ENCODE results near the gene MBOAT2.
"Not testable (repeated sequence)": the region's sequence is repeated elsewhere in the genome, so short reads cannot be mapped to it uniquely, and the experiment has no call there.

The MBOAT2 gene
- long read RNA-seq, partial matches to known transcripts, result 0 of 1 reads
- long read RNA-seq, other reads (novel, unspliced or antisense), result 1 of 1 reads

GRCh38 chr2:9003616-9004337 lies at the start of gene MBOAT2:
Gene MBOAT2, minus strand, starts transcription at chr2:9003684. Its CDS starts 70 bp downstream, at chr2:9003614.
- H3K4me3 ChIP-seq (replicated peaks; ENCODE audit: insufficient read depth, low read length), result peak within 1 kb of the TSS; percentile 17
- TF ChIP-seq REST (IDR thresholded peaks at IDR 0.05; ENCODE audit: insufficient replicate concordance, low read depth) (no peak), CTCF (IDR thresholded peaks at IDR 0.05; ENCODE audit: insufficient read depth, low read length) (no peak), GABPA (IDR thresholded peaks at IDR 0.05; ENCODE audit: low read depth) (no peak), SPI1 (IDR thresholded peaks at IDR 0.05; ENCODE audit: borderline replicate concordance, low read depth) (no peak), POLR2AphosphoS5 (IDR thresholded peaks at IDR 0.05; ENCODE audit: low read depth) (no peak)
- peak in 1 of 2 experiments; percentile 23 for DNase-seq (ENCODE audit: low read depth in 1 of 2, low spot score in 1 of 2)
- peaks cover 35% of the 10 kb centered on the region for H3K27me3 ChIP-seq (ENCODE audit: insufficient read depth, poor library complexity, severe bottlenecking)
- H3K27ac ChIP-seq (replicated peaks), result no peak within 1 kb of the TSS

- no peak for DNase-seq (ENCODE audit: low read depth in 1 of 2, low spot score in 1 of 2)
- TF ChIP-seq REST (IDR thresholded peaks at IDR 0.05; ENCODE audit: insufficient replicate concordance, low read depth), result no peak
- no peak for TF ChIP-seq GABPA (IDR thresholded peaks at IDR 0.05; ENCODE audit: low read depth)
- no peak for TF ChIP-seq SPI1 (IDR thresholded peaks at IDR 0.05; ENCODE audit: borderline replicate concordance, low read depth)
- no peak for TF ChIP-seq CTCF (IDR thresholded peaks at IDR 0.05; ENCODE audit: insufficient read depth, low read length)
- TF ChIP-seq POLR2AphosphoS5 (IDR thresholded peaks at IDR 0.05; ENCODE audit: low read depth), result no peak
- no peaks in the 10 kb centered on the region for H3K27me3 ChIP-seq (ENCODE audit: insufficient read depth, poor library complexity, severe bottlenecking)
- H3K27ac ChIP-seq (replicated peaks), result no peak overlapping the region
- no peak overlapping the region for H3K4me3 ChIP-seq (replicated peaks; ENCODE audit: insufficient read depth, low read length)
These were observed 49.5 kb upstream of the MBOAT2 start for GRCh38 chr2:9052821-9053533.

GRCh38 chr2:9051451-9051850 lies 48.0 kb upstream of the MBOAT2 start:
- H3K27ac ChIP-seq (replicated peaks); H3K27me3 ChIP-seq (ENCODE audit: insufficient read depth, poor library complexity, severe bottlenecking); DNase-seq (ENCODE audit: low read depth in 1 of 2, low spot score in 1 of 2); H3K4me3 ChIP-seq (replicated peaks; ENCODE audit: insufficient read depth, low read length): not testable (repeated sequence)

GRCh38 chr2:9050122-9050809 lies 46.8 kb upstream of the MBOAT2 start:
- DNase-seq (ENCODE audit: low read depth in 1 of 2, low spot score in 1 of 2), result no peak
- no peak overlapping the region for H3K27ac ChIP-seq (replicated peaks)
- TF ChIP-seq SPI1 (IDR thresholded peaks at IDR 0.05; ENCODE audit: borderline replicate concordance, low read depth), result no peak
- TF ChIP-seq CTCF (IDR thresholded peaks at IDR 0.05; ENCODE audit: insufficient read depth, low read length), result no peak
- TF ChIP-seq POLR2AphosphoS5 (IDR thresholded peaks at IDR 0.05; ENCODE audit: low read depth), result no peak
- no peak for TF ChIP-seq GABPA (IDR thresholded peaks at IDR 0.05; ENCODE audit: low read depth)
- TF ChIP-seq REST (IDR thresholded peaks at IDR 0.05; ENCODE audit: insufficient replicate concordance, low read depth), result no peak
- no peaks in the 10 kb centered on the region for H3K27me3 ChIP-seq (ENCODE audit: insufficient read depth, poor library complexity, severe bottlenecking)
- H3K4me3 ChIP-seq (replicated peaks; ENCODE audit: insufficient read depth, low read length), result no peak overlapping the region

All from HL-60 (cell line).